PFSK-1 (cell line): ENCODE data around the gene SUPT20HL1.

Experiments used
- POLR2AphosphoS5 ChIP-seq: IDR thresholded peaks from 2 replicates; pipeline ENCODE4 v1.6.1; 2012; ENCODE audit warnings: low read depth, mild to moderate bottlenecking, control low read depth, low read length, moderate library complexity
- TAF1 ChIP-seq: IDR thresholded peaks from 2 replicates; pipeline ENCODE4 v1.6.1; 2012; ENCODE audit warnings: low read length, control low read depth, borderline replicate concordance; ENCODE audit not compliant: insufficient read depth

GRCh38 chrX:24332878-24333277 lies 27.6 kb upstream of the SUPT20HL1 start:
- TF ChIP-seq TAF1 (no peak), POLR2AphosphoS5 (no peak)
